BJ (cell line): ENCODE data around the gene OR2AT4. TPM values are rescaled to one million over a fixed set of nuclear protein-coding genes. Genes with fewer than 3 reads are reported as not detected.

ENCODE experiments used
- CTCF ChIA-PET: fragments of 350-600 bp; formaldehyde crosslinking; extraction: SDS; loops from one replicate; lab custom pipeline; 2021; ENCODE audit warnings: antibody characterized with exemption, inconsistent platforms; lab: Yijun Ruan, JAX
- POLR2A ChIA-PET: fragments of 300-600 bp; sonication (Branson Sonifier 250); formaldehyde crosslinking; extraction: SDS; loops from one replicate; lab custom pipeline; 2021; ENCODE audit warnings: antibody characterized with exemption; lab: Charles Lee
- DNase-seq: peaks from one replicate; pipeline ENCODE4 v3.0.0-alpha.2; 2011; ENCODE audit warnings: low read depth
- H3K27me3 ChIP-seq: 2 replicates; pipeline ENCODE4 v1.6.0; 2011; ENCODE audit warnings: low read length; ENCODE audit not compliant: control insufficient read depth, insufficient read depth
- H3K36me3 ChIP-seq: 2 replicates; pipeline ENCODE4 v1.5.1; 2011; ENCODE audit warnings: low read length; ENCODE audit not compliant: control insufficient read depth, insufficient read depth
- H3K4me3 ChIP-seq: 2 replicates; pipeline ENCODE4 v1.5.1; 2011; ENCODE audit warnings: low read depth, mild to moderate bottlenecking, control low read depth, low read length
- CTCF ChIP-seq: IDR thresholded peaks from 2 replicates; pipeline ENCODE4 v1.5.1; 2011; ENCODE audit warnings: low read depth, mild to moderate bottlenecking, control low read depth, inconsistent platforms, low read length, moderate library complexity; ENCODE audit not compliant: insufficient read depth
- polyA plus RNA-seq: library from polyadenylated mRNA; depleted of rRNA; stranded (reverse); fragments of >200 nt; gene quantifications from 2 replicates; pipeline ENCODE4 v1.2.3, GENCODE V29; 2011

Gene OR2AT4
- polyA plus RNA-seq, 1 experiment: not detected

- POLR2A ChIA-PET: no interaction called here
Observed at GRCh38 chr11:75076671-75077070, 20.0 kb downstream of the OR2AT4 start.

GRCh38 chr11:75073459-75074190, 23.1 kb downstream of the OR2AT4 start:
- H3K27me3 ChIP-seq: peaks cover 5% of the 10 kb centered on the region
- H3K36me3 ChIP-seq: no peaks in the 10 kb centered on the region
- no peak overlapping the region for H3K4me3 ChIP-seq
- ChIA-PET CTCF (interaction anchor here (1.4 kb wide), 1 partner anchor 51 kb away, joined by 5 read pairs; no protein-coding TSS in a partner anchor), POLR2A (no interaction called here)
- no peak for DNase-seq
- TF ChIP-seq CTCF: 0 out of 2 replicates have a peak, but pooled peaks have one; percentile 6

More at GRCh38 chr11:75076671-75077070, 20.0 kb downstream of the OR2AT4 start:
- no peak for TF ChIP-seq CTCF
- CTCF ChIA-PET: interaction anchor here (1.1 kb wide), 1 partner anchor 128 kb away, joined by 3 read pairs; no protein-coding TSS in a partner anchor
- H3K36me3 ChIP-seq: no peaks in the 10 kb centered on the region
- no peak overlapping the region for H3K4me3 ChIP-seq
- no peak for DNase-seq
- 0 out of 2 replicates have a peak, but pooled peaks cover 4% of the 10 kb centered on the region for H3K27me3 ChIP-seq

- Histone ChIP-seq H3K36me3 (no peaks in the 10 kb centered on the region), H3K27me3 (peaks cover 5% of the 10 kb centered on the region), H3K4me3 (no peak overlapping the region)
- ChIA-PET POLR2A (no interaction called here), CTCF (interaction anchor here (1.4 kb wide), 1 partner anchor 50 kb away, joined by 5 read pairs; no protein-coding TSS in a partner anchor)
- DNase-seq: no peak
- no peak for TF ChIP-seq CTCF
Observed at GRCh38 chr11:75072582-75072981, 24.1 kb downstream of the OR2AT4 start.

- Histone ChIP-seq H3K27me3 (peaks cover 9% of the 10 kb centered on the region), H3K36me3 (no peaks in the 10 kb centered on the region), H3K4me3 (no peak overlapping the region)
- TF ChIP-seq CTCF: no peak
- ChIA-PET POLR2A (no interaction called here), CTCF (no interaction called here)
- DNase-seq: no peak
Observed at GRCh38 chr11:75069473-75069872, 27.2 kb downstream of the OR2AT4 start.

- TF ChIP-seq CTCF: no peak
- Histone ChIP-seq H3K4me3 (no peak overlapping the region), H3K27me3 (peaks cover 6% of the 10 kb centered on the region), H3K36me3 (no peaks in the 10 kb centered on the region)
- ChIA-PET CTCF (no interaction called here), POLR2A (no interaction called here)
- DNase-seq: no peak
Observed at GRCh38 chr11:75068993-75069392, 27.7 kb downstream of the OR2AT4 start.
